ENCODE measurements around the gene SOS1.
"Not testable (repeated sequence)": the region's sequence is repeated elsewhere in the genome, so short reads cannot be mapped to it uniquely, and the experiment has no call there.

- not testable (repeated sequence) for TF ChIP-seq CTCF, MAX (IDR thresholded peaks at IDR 0.05; ENCODE audit: low read depth, low read length)
Observed at GRCh38 chr2:39140948-39141333, 20.1 kb upstream of the SOS1 start.
